Loucy (cell line): ENCODE data around the gene CACNB3.

Source experiments
- CTCF ChIP-seq: fragments of 200-600 bp; sonication (generic); conservative IDR thresholded peaks from 2 replicates; pipeline ENCODE4 v1.5.1; 2014; ENCODE audit warnings: mild to moderate bottlenecking, antibody characterized with exemption, low read length
- EZH2phosphoT487 ChIP-seq: fragments of 200-600 bp; IDR thresholded peaks from 2 replicates; pipeline ENCODE4 v1.6.1; 2018; ENCODE audit warnings: antibody characterized with exemption, mild to moderate bottlenecking, moderate library complexity, borderline replicate concordance

- no peak for TF ChIP-seq CTCF
- TF ChIP-seq EZH2phosphoT487, result no peak
Measured at GRCh38 chr12:48775299-48775698, 43.0 kb upstream of the CACNB3 start.
